Heart right ventricle (tissue), 16 donors: ENCODE measurements around the gene ACTRT2. TPM values are rescaled to one million over a fixed set of nuclear protein-coding genes. Genes with fewer than 3 reads are reported as not detected.

ENCODE experiments used
- ATAC-seq, 8 donors: fragments of 200-7000 bp; cut with Tn5 transposase; one replicate each; pipeline ENCODE4 v1.9.1; 2020; ENCODE audit warnings: mild to moderate bottlenecking in 8 of 8, moderate library complexity in 8 of 8, moderate number of reproducible peaks in 1 of 8
- DNase-seq, 2 donors: peaks; one replicate each; pipeline ENCODE4 v3.0.0-alpha.2; 2020
- H3K27ac ChIP-seq, 10 donors: fragments of 200-600 bp; sonication (generic) in 2 of 10; one replicate each; pipeline versions ENCODE4 v1.5.0 to v1.8.0; 2020 to 2022; ENCODE audit warnings: mild to moderate bottlenecking in 3 of 10
- H3K27me3 ChIP-seq, 7 donors: fragments of 200-600 bp; one replicate each; pipeline ENCODE4 v1.8.0; 2021 to 2022; ENCODE audit warnings: mild to moderate bottlenecking in 2 of 7
- H3K36me3 ChIP-seq, 9 donors: fragments of 200-600 bp; sonication (generic) in 1 of 9; one replicate each; pipeline versions ENCODE4 v1.5.0 to v1.8.0; 2020 to 2022; ENCODE audit warnings: mild to moderate bottlenecking in 2 of 9
- H3K4me1 ChIP-seq, 9 donors: fragments of 200-600 bp; sonication (generic) in 1 of 9; one replicate each; pipeline versions ENCODE4 v1.5.0 to v1.8.0; 2020 to 2022; ENCODE audit warnings: mild to moderate bottlenecking in 4 of 9
- H3K4me3 ChIP-seq, 10 donors: fragments of 200-600 bp; sonication (generic) in 2 of 10; one replicate each; pipeline versions ENCODE4 v1.5.0 to v1.8.0; 2020 to 2022; ENCODE audit warnings: mild to moderate bottlenecking in 7 of 10, moderate library complexity in 2 of 10
- H3K9me3 ChIP-seq, 11 donors: fragments of 200-600 bp in 10 of 11; sonication (generic) in 2 of 11; one replicate each; pipeline versions ENCODE4 v1.5.0 to v1.8.0; 2013 to 2022; ENCODE audit warnings: mild to moderate bottlenecking in 2 of 11, control low read depth in 1 of 11, moderate library complexity in 1 of 11
- WGBS, 2 donors: extraction: QIAGEN DNeasy Blood & Tissue Kit; methylation state at CpG; one replicate each; pipeline ENCODE4 v1.1.7; 2013; ENCODE audit warnings: inconsistent platforms in 1 of 2; 5-methylcytosine and 5-hydroxymethylcytosine counted together
- intact Hi-C, 10 donors: fragments of 100-400 bp; cut with DNase I; formaldehyde crosslinking; loops; one replicate each; pipeline versions ENCODE4 v1.11.1 to v1.14.2; 2022
- polyA plus RNA-seq, 2 donors: library from polyadenylated mRNA; stranded (reverse); fragments of 200-250 nt; gene quantifications; one replicate each; pipeline ENCODE4 v1.2.3, GENCODE V29; 2013
- total RNA-seq, 10 donors: library from RNA; stranded (reverse); fragmentation: NEBNext Ultra II Directional in 3 of 10; extraction: Animal tissue kit (Norgen Biotek cat#: 25700) in 3 of 10; gene quantifications; one replicate each; pipeline versions ENCODE4 v1.2.1 to v1.2.4, GENCODE V29; 2021 to 2023
- TF ChIP-seq, protein P1 (sequence below), 9 donors: fragments of 200-600 bp; sonication (generic) in 2 of 9; IDR thresholded peaks; one replicate each; pipeline versions ENCODE4 v1.5.0 to v1.8.0; 2021 to 2022; ENCODE audit warnings: antibody characterized with exemption in 9 of 9, mild to moderate bottlenecking in 5 of 9, moderate library complexity in 1 of 9
- donor health status: Arrhythmogenic right ventricular cardiomyopathy.
- donor health status: ischemic (EF 13 %, LVEDD 7.1; RV severe dilation, severe dysfunction).
- donor health status: healthy with polysubstance abuse.
- donor health status: DM: no; HTN: yes; CAD: no.
- donor health status: DM: no; HTN: no; CAD: no.
- donor health status: ischemic (EF 25% LVEDD 6.9; RV normal size, moderate dysfunction).
- donor health status: ischemic (EF 25% LVEDD 5.7; RV mildly dilated, moderate dysfunction).
- donor health status: healthy.
- donor health status: DM: yes; HTN: yes; CAD: no.
- donor health status: Ischemic cardiomyopathy.
- donor health status: ischemic (EF 35%, LVEDD 5.7; RV mildly dilated, moderate dysfunction).
- donor health status: nonischemic (EF 11% LVEDD 7.7; RV severe dilation, severe dysfunction).
- donor health status: DM: yes; HTN: yes; CAD: no.
- donor health status: PGD.
- donor health status: ischemic (EF 29% LVEDD 5.4; RV normal size, mild dysfunction).
- donor health status: nonischemic (EF 23%, LVEDD 6.1; RV moderate dilation, normal function).

The ACTRT2 gene
- total and polyA plus RNA-seq, 12 donors = not detected

DNA sequence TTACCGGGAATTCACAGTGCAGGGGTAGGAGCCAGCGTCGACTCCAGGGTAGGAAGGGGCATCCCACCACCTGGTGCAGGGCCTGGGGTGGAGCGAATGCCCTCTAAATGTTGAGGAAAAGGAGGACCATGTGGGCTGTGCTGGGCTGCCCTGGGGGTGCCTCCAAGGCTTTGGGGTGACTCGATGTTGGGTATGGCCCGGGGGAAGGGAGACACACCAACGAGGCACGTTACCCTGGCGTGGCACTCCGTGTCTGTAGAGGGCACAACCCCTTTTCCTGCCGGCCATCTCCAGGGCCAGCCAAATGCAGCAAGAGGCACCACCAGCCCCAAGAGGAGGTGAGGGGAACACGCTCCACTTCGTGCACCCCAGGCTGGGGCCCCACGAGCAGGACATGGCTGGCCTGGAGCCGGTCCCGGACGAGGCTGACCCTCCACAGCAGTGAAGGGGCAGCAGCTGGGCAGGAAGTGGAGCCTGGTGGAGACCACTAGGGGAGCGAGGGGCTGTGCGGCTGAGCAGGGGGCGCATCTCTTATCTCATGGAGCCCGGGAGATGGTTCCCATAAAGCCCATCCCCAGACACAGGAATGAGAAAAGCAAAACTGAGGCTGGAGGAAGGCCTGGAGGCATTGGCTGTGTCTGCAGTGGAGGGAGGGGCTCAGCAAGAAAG is 11.2 kb downstream of the ACTRT2 start:
- Histone ChIP-seq H3K36me3 (no peaks in the 10 kb centered on the region), H3K27me3 (peaks cover 3 to 70% (median 51%) of the 10 kb centered on the region in 7 donors), H3K27ac (no peak overlapping the region), H3K4me1 (no peaks in the 10 kb centered on the region), H3K9me3 (no peaks in the 10 kb centered on the region), H3K4me3 (no peak overlapping the region)
- DNase-seq (no peak), ATAC-seq (no peak)
- TF ChIP-seq, protein P1, sequence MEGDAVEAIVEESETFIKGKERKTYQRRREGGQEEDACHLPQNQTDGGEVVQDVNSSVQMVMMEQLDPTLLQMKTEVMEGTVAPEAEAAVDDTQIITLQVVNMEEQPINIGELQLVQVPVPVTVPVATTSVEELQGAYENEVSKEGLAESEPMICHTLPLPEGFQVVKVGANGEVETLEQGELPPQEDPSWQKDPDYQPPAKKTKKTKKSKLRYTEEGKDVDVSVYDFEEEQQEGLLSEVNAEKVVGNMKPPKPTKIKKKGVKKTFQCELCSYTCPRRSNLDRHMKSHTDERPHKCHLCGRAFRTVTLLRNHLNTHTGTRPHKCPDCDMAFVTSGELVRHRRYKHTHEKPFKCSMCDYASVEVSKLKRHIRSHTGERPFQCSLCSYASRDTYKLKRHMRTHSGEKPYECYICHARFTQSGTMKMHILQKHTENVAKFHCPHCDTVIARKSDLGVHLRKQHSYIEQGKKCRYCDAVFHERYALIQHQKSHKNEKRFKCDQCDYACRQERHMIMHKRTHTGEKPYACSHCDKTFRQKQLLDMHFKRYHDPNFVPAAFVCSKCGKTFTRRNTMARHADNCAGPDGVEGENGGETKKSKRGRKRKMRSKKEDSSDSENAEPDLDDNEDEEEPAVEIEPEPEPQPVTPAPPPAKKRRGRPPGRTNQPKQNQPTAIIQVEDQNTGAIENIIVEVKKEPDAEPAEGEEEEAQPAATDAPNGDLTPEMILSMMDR (IDR thresholded peaks at IDR 0.05) = no peak
- intact Hi-C loops = no loop called here
- WGBS, 2 donors = 86% methylated on average over 21 of the region's 21 CpGs

DNA sequence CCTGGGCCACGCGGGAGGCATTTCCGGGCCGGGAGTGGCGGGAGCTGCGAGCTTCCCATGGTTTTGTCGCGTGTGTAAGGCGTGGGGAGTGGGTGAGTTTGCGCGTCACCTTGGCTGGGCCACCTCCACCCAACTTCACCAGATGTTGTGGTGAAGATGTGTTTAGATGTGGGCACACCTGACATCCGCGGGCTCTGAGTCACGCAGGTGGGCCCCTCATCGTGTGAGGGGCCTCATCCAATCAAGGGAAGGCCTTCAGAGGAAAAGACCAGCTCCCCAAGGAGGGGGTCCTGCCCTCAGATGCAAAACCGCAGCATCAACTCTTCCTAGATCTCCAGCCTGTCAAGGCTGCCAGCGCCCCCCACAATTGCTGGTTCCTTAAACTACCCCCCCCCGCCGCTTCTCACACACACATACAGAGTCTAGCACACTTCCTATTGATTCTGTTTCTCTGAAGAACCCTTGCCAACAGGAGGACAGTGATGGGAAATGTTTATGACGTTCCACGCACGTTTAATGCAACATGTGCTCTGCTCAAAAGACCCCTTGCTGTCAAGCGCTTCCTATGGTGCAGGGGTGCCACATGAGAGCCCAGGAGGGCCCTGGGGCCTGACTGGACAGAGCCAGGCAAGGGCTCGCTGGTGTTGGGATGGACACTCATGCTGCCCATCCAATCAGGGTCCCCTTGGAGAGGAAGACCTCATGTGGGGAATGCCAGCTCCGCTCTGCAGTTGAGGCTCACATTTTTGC is 11.9 kb downstream of the ACTRT2 start:
- Histone ChIP-seq H3K27me3 (peaks cover 3 to 69% (median 53%) of the 10 kb centered on the region in 7 donors), H3K9me3 (no peaks in the 10 kb centered on the region), H3K4me3 (no peak overlapping the region), H3K36me3 (no peaks in the 10 kb centered on the region), H3K4me1 (no peaks in the 10 kb centered on the region), H3K27ac (no peak overlapping the region)
- ATAC-seq = no peak
- WGBS, 2 donors = 85 to 88% methylated on average over 25 of the region's 25 CpGs
- TF ChIP-seq, protein P1 (IDR thresholded peaks at IDR 0.05) = no peak
- DNase-seq = no peak
- intact Hi-C loops = no loop called here

DNA sequence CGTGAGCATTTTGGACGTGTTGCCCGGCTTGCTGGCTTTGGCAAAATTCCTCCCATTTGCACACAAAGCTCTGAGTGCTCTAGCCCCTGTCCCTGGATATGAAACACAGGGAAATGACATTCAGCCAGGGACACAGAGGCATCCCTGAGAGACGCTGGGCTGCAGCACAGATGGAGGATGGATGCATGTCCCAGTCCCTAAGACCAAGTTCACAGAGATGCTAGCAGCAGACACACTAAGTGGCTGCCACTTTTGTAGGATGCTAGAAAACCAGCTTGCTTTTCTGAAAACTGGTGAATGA is 12.5 kb downstream of the ACTRT2 start:
- ATAC-seq (no peak), DNase-seq (no peak)
- Histone ChIP-seq H3K27ac (no peak overlapping the region), H3K36me3 (no peaks in the 10 kb centered on the region), H3K27me3 (peaks cover 3 to 69% (median 53%) of the 10 kb centered on the region in 7 donors), H3K4me3 (no peak overlapping the region), H3K4me1 (no peaks in the 10 kb centered on the region), H3K9me3 (no peaks in the 10 kb centered on the region)
- WGBS, 2 donors = 70 to 84% methylated on average over 4 of the region's 4 CpGs
- TF ChIP-seq, protein P1 (IDR thresholded peaks at IDR 0.05) = no peak
- intact Hi-C loops = no loop called here

DNA sequence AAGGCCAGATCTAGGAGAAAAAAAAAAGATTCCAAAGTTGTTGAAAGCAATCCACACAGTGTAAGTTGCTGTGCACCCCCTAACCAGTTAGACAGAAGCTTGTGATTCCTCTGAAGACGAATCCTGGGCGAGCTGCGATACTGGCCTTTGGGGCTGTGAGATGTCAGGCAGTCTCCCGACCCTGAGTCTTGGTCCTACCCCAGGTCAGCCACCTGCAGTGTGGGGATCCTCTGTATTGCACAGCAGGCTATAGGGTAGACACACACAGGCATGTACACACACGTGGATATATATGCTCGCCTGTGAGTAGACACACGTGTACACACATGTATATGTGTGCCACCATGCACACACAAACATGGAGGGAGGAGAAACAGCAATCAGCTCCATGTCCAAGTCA is 12.9 kb downstream of the ACTRT2 start:
- DNase-seq (no peak), ATAC-seq (no peak)
- no peaks in the 10 kb centered on the region for H3K9me3 ChIP-seq
- no peaks in the 10 kb centered on the region for H3K4me1 ChIP-seq
- TF ChIP-seq, protein P1 (IDR thresholded peaks at IDR 0.05) = no peak
- H3K36me3 ChIP-seq = no peaks in the 10 kb centered on the region
- no peak overlapping the region for H3K4me3 ChIP-seq
- intact Hi-C loops = no loop called here
- H3K27me3 ChIP-seq = peaks cover 0 to 69% (median 54%) of the 10 kb centered on the region in 7 donors
- no peak overlapping the region for H3K27ac ChIP-seq
- 88 to 89% methylated on average over 7 of the region's 7 CpGs for WGBS, 2 donors
